Measurements from ENCODE around the gene PEAR1. TPM values are rescaled to one million over a fixed set of nuclear protein-coding genes. Genes with fewer than 3 reads are reported as not detected.

The PEAR1 gene
- total RNA-seq, 1 experiment from 2014 or later: not detected

DNA sequence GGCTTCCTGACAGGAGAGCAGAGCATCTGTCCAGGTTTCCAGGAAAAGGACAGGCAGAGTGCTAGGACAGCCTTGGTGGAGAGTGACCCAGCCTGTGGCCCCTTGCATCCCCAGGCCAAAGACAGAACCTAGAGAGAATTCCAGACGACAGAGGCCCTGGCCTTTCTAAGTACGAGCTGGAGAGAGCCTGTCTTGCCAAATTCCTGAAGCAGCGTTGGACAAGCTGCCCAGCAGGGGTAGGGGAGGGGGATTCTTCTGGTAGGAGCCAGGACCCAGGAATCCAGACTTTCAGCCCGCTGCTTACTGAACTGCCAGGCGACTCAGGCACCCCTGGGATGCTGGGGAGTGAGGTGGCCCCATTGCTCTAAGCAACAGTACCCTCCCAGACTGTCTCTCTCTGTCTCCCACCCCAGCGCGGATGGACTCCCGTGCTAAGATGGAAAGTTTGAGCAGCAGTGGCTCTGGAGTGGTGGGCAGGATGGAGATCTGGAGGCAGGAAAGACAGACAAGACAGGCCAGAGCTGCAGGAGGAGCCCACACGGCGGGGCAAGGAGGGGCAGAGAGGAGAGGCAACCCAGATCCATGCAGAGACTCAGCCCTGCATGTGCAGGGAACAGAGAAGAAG lies 8.8 kb upstream of the PEAR1 start:
- DNase-seq (ENCODE audit: low read depth): no peak

DNA sequence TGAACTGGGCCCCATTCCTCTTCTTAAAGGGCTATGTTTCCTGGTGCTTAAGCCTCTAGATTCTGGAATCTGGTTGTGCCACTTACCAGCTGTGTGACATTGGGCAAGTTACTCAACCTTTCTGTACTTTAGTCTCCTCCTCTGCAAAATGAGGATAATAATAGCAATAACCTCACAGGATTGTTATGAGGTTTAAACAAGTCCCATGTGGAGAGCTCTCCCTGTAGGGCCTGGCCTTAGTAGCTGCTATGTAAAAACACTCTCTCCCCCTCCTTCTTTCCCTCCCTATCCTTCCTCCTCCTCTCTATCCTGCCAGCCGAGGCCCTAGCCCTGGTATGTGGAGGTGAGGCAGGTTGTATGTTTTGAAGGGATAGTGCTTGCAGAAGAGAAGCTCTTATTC lies 8.2 kb upstream of the PEAR1 start:
- DNase-seq (ENCODE audit: low read depth): no peak

DNA sequence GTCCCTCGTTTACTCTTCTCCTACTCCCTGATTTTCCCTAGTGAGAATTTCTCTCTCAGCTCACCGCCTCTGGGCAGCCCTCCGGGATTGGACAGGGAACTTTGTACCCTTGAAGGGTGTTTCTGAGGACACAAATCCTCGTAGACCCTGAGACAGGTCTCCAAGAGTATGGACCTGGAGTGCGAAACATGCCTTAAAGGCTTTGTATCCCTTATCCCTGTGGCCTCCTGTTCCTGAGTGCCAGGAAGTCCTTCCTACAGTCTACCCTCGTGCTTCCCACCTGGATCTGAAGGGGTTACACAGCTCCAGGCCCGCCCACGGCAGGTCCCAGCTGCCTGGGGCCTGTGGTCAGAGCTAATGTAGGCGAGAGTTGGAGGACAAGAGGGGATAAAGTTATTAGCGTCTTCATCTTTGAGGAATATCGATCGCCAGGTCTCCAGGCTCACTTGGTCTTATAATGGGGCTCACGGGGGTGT lies 7.6 kb upstream of the PEAR1 start:
- DNase-seq (ENCODE audit: low read depth): no peak

DNA sequence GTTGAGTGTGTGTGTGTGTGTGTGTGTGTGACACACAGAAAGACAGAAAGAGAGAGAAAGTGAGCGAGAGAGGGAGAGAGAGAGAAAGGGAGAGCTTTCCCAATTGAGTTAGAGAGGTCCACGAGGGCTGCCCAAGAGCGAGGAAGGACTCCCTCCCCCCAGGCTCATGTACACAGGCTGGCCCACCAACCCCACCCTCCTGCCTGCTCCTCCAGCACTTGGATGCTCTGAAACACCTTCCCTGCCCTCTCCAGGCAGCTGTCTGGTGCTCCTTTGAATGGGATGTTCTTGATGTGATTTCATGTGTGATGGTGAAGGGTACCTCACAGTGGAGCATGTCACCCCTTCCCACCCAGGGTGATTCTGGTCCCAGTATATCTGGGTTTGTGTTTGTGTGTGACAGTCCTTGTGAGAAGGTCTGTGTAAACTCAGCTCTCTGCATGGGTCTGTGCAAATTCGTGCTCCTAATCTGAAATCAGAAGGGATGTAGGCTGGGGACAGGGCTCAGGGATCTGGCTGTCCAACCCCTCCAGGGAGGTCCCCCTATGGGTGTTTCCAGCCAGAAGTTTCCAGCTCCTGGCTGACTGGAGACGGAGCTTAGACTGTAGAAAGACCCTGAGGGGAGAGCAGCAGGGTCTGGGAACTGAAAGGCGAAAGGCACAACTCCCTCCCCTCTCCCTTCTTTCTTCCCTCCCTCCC lies 6.8 kb upstream of the PEAR1 start:
- DNase-seq (ENCODE audit: low read depth): no peak

DNA sequence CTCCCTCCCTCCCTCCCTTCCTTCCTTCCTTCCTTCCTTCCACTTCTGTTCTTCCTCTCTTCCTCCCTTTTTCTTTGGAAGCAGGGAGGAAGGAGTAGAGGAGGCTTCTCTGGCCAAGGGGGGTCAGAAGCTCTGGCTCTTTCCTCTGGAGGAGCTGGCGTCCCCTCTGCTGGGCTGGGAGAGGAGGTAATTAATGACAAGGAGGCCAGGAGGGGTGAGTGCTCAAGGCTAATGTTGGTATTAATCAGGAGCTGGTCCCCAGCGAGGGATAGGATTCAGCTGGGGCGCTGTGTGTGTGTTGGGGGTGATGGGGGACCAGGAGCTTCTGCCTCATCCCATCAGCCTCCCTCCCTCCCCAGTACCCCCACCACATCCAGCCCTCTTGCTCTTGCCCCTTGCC lies 6.2 kb upstream of the PEAR1 start:
- no peak for DNase-seq (ENCODE audit: low read depth)

DNA sequence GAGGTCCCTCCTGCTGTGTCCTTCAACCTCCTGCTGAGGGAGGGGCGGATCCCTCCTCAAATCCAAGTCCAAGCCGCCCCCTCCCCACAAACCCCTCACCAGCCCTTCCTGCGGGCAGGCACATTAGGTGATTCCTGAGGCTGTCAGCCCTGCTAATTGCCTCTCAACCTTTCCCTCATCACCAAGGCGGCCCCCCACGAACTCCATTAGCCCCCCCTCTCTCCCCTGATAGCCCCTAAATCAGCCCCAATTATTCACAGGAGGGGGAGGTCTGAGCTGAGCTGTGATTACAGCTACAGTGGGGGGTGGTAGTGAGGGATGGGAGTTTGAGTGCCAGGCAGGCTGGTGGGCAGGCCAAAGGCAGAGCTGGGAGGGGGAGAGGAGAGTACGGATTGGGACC lies 5.8 kb upstream of the PEAR1 start:
- DNase-seq (ENCODE audit: low read depth): no peak

DNA sequence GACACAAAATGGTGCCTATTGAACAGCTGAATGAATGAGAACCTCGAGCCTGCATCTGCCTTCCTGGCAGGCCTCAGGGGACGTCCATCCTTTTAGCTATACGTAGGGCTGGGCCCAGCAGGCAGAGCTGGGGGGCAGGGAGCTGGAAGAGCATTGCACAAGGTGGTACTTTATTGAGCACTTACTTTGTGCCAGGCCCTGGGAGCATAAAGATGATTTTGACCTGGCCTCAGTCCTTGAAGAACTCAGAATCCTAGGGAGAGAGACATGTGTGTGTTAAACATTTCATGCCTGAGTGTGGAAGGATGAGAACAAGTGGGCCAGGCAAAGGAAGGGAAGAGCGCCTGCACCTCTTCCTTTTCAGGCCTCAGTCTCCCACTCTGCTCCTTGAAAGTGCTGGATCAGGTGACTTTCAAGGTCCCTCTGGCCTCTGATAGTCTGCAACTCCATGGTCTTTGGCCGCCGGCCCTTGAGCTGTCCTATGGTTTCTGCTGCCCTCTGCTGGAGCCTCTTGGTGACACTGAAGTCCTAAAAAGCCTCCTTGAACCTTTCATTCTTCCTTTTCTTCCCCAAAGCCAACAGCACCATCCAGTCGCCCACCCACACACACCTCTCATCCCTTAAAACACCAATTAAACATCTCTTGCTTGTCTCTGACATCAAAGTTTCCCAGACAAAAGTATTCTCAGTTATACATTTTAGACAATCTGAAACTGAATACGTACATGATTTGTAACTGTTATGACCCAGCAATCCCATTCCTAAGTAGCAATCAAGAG lies 3.5 kb upstream of the PEAR1 start:
- DNase-seq (ENCODE audit: low read depth): peak; percentile 61

DNA sequence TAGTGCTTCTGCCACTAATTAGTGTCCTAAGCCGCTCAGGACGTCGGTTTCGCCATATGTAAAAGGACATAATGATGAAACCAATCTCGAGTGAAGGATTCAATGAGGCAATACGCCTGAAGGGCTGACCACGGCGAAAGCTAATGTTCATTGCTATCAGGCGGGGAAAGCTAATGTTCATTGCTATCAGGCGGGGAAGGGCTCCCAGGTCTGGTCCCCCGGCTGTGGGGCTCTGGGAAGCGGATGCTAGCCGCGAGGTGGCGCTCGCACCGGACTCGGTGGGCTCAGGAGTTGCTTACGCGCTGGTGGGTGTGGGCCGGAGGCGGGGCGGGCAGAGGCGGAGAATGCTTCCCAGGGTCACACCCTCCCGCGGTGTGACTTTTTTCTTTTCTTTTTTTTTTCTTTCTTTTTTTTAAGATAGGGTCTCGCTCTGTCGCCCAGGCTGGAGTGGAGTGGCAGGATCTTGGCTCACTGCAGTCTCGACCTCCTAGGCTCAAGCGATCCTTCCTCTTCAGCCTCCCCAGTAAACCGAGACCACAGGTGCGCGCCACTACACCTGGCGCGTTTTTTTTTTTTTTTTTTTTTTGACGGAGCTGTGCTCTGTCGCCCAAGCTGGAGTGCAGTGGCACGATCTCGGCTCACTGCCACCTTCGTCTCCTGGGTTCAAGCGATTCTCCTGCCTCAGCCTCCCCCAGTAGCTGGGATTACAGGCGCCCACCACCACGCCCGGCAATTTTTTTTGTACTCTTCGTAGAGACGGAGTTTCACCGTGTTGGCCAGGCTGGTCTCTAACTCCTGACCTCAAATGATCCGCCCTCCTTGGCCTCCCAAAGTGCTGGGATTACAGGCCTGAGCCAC lies 1.1 kb upstream of the PEAR1 start:
- DNase-seq (ENCODE audit: low read depth): peak; percentile 69

DNA sequence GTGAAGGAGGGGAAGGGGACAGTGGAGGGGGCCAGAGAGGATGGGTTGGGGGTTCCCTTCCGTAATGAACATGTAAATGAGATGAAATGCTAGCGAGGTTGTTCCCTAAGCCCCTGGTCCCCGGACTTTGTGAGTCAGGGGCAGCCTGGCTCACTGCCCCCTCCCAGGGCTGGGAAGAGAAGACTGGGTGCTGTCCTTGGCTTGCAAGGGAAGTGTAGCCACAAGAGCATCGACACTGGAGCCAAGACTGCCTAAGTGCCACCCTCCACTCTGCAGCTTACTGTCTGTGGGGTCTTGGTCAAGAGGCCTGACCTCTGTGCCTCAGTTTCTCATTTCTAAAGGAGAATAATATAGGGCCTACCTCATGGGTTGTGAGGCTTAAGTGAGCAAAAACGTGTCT lies 483 bp downstream of the PEAR1 start:
- DNase-seq (ENCODE audit: low read depth): no peak

DNA sequence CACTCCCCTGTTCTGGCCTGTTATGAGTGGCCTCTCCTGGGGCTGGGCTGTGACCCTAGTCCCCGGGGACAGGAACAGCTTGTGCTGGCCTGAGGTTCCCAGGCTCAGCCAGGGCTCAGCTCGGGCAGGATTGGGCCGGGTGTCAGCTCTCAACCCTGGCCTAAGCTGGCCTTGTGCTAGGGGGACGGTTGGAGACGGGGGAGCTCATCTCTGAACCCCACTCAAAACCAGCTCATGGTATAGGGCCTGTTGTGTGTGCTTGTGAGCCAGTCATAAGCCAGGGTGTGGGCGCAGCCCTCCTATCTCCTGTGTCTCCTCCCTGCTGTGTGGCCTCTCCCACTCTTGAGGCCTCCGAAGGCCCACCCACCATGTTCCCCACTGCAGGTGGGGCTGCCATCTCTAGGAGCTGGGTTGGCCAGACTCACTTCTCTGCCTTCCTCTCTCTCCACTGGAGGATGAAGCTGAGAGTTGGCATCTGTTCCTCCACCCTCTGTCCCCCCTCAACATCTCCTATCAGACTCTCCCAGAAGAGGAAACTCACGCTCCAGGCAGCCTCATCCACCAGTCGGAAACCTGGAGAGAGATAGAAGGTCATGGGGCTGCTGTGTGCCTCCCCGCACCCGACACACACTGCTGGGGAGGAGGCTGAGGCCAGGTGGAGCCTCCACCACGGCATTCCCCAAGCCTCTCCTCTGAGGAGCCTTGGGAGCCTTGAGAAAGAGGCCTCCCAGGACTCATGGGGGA lies 1.4 kb downstream of the PEAR1 start:
- no peak for DNase-seq (ENCODE audit: low read depth)

DNA sequence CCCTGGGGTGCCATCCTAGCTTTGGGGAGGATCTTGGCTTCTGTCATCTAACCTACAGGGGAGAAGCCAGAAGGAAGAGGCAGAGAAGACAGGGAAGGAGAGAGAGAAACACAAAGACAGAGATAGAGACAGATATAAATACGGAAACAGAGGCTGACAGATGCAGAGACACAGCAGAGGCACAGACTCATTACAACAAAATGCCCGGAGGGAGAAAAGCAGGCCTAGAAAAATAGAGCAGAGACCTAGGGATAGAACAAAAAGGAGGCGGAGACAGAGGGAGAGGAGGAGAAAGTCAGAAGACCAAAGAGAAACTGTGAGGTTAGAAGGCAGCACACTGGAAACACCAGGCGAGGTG lies 1.9 kb downstream of the PEAR1 start:
- peak; percentile 11 for DNase-seq (ENCODE audit: low read depth)

DNA sequence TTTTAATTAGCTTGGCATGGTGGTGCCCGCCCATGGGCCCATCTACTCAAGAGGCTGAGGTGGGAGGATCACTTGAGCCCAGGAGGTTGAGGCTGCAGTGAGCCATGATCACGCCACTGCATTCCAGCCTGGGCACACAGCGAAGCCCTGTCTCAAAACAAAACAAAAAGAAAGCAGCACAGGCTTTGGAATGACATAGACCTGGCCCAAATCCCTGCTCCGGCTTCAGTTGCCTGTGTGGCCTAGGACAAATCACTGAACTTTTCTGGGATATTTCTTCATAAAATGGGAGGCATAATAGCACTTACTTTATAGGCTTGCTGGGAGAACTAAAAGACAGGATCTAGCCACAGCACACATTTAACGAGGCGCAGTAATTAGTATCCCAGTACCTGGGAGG lies 2.4 kb downstream of the PEAR1 start:
- DNase-seq (ENCODE audit: low read depth): no peak

DNA sequence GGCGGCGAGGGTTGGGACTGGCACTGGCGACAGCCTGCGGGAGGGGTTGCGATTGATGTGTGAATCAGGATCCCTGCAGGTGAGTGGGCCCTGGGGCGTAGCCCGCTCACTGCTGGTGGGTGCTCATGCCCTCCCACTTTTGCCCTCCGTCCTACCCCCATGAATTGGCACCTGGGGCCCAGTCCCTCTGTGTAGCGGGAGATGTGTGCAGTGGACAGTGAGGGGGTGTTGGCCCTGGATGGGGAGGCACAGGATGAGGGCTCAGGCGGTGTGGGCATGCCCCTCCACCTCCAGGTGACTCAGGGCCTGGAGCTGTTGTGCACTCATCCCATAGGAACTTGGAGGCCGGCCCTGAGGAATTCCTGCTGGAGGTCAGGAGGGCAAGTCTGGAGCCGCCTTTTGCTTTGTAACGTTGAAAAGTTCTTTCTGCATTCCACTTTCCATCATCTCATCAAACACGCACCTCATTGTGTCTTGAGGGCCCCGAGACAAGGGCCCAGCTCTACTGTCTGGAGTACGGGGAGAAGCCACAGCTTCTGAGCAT lies 3.0 kb downstream of the PEAR1 start:
- peak; percentile 77 for DNase-seq (ENCODE audit: low read depth)

DNA sequence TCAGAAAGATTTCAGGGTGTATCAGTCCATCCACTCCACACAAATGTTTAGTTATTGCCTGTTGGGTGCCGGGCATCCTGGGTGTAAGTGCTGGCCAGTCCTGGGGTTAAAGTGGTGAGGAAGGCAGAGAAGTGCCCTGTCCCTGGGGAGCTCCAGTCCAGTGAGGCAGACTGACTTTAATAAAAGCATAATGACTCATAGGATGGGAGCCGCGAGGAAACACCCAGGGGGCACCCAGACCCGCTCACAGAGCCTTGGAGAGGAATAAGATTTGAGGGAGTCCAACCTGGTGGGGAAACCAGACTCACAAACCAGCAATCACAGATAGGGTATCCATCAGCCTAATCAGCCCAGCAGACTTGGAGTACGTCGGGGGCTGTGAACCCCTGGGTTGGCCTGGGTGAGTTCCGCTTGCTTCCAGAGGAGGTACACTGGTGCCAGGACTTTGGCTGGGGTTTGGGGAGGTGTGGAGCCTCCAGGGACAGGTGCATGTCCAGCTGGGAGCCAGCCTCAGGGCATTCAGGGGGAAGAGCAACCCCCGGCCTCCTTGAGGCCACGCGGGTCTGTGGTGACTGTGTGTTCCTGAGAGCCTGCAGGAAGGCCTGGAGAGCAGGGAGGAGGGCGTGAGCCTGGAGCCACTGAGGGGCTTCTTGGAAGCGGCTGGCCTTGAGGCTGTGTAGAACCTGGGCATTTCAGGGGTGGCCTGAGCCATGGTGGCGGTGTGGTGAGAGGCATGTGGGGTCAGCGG lies 3.7 kb downstream of the PEAR1 start:
- DNase-seq (ENCODE audit: low read depth): peak; percentile 70

DNA sequence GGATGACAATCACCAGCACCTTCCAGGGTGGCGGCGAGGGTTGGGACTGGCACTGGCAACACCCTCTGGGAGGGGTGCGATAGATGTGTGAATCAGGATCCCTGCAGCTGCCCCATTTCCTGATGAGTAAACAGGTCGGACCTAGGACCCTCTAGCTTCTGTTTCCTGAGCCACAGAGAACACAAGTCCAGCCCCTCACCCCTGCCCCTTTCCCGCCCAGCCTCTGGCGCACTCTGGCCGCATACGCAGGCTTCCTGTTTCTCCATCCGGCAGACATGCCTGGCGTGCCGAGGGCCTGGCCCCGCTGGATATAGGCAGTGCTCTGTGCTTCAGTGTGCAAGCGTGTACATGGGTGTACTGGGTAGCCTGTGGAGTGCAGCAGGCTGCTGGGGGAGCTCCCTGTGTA lies 4.6 kb downstream of the PEAR1 start:
- DNase-seq (ENCODE audit: low read depth): no peak

DNA sequence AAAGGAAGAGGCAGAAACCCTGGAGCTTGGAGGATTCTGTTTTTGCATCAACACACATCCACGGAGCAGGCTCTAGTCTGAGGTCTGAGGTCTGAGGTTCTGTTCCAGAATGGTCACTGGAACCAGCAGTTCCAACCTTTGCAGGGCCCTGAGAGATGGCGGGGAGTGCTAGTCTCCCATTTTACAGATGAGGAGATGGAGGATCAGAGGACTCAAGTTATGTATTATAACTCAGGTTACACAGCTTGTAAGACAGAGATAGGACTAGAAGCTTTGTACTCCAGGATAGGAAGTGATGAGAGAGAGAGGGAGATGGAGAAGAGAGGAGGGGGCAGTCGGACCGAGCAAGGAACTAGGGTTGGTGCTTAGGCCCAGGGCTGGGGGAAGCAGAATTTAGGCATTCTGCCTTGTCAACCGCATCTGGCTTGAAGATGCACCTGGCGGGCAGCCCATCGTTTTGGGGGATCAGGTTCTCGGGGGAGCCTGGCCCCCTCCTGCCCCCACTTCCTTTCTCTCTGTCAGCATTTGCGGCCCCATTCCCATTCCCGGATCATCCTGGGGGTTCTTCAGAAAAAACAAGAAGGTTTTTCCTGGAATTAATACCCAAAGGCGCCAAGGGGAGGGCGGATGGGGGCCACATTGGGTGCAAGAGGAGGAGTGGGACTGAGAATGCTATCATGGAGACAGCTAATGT lies 5.6 kb downstream of the PEAR1 start:
- DNase-seq (ENCODE audit: low read depth): no peak

DNA sequence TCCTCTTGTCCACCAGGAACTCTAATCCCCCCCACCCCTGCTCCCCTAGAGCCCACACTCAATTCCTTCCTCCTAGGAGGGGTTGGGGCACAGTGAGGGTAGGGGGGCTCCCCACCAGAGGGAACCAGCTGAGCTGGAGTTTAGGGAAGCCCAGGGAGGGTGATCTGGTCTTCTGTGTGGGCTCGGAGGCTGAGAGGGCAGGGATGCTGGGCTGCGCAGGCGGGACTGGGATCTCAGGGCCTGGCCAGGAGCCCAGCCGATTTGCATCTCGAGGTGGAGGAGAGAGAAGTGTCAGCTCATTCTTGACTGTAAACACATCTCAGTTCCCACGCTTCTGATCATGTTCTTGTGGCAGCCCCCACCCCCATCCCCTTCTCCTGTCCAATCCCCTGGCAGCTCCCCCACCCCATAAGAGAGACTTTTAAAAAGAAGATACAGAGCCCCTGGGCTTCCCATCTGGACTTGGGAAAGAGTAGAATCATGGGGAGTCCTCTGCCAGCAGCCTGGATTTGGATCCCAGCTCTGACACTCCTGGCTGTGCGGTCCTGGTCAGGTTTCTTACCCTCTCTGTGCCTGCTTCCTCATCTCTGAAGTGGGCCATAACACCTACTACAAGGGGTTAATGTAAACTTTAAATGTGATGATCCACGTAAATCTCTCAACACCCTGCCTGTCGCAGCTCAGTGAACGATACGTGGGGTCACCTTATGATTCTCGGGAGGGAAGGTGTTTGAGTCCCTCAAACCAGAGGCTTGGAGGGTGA lies 6.6 kb downstream of the PEAR1 start:
- no peak for DNase-seq (ENCODE audit: low read depth)

DNA sequence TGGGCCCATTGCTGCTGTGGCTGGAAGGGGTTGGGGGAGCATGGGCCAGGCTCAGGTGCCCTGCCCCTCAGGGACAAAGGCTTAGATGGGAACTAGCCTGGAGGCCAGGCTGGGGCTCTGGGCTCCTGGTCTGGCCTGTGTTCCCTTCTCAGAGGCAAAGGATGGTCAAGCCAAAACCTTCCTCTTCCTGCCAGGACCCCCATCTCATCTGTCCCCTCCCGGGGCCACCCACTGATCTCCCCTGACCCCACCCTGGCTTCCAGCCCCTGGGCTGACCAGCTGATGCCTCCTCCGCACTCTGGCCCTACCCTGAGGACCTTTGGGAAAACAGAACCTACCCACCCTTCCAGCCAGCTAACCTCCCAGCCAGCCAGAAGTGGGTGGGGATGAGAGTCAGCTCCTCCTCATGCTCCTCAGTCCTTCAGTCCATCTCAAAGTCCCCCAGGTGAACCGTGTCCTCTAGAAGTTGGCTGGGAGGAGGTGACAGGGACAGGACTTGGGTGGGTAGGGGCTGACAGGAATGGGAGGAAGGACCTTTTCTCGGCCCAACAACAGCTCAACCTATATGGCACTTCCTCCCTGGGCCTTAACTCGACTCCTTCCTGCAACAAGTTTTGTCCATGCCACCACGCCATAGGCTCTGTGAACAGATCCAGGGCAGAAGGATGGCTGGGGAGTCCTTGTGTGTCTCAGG lies 7.5 kb downstream of the PEAR1 start:
- no peak for DNase-seq (ENCODE audit: low read depth)

Measured in RPMI7951 (cell line).